ENCODE measurements around the gene TKFC.

DNA sequence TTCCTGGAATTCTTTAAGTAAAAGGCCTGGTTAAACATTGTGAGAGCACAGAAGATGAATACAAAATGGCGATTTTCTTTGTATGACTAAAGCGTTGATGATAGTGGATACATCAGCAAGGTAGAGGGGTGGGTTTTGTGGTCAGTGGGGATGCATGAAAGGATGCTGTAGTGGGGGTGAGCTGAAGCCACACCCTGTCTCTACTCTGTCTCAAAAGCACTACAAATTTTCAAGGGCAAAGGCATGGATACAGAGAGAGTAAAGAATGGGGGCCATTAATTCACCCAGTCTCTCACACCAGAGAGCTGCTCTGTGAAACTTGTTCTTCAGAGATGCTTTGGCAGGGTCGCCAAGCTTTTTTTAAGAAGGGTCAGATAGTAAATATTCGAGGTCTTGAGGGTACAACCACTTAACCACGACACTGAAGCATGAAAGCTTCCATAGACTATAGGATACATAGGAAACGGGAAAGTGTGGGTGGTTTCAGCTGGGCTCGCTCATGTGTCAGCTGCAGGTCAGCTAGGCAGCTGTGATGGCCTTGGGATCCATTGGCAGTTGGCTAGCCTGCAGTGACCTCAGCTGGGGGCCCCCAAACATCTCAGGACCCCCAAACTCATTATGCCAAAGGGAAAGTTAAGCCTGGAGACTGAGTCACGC lies 37.4 kb downstream of the TKFC start:
- no peak for TF ChIP-seq EZH2phosphoT487 (IDR thresholded peaks at IDR 0.05; ENCODE audit: insufficient read depth, low read depth)
- no peak for TF ChIP-seq EZH2 (IDR thresholded peaks at IDR 0.05; ENCODE audit: insufficient read depth, poor library complexity, severe bottlenecking)
